Stimulated activated naive CD8-positive, alpha-beta T cell treated with anti-CD3 and anti-CD28 coated beads, Interleukin-15, amount 100 ng/mL, for 72 hours (primary cell): ENCODE measurements around the gene MRPL51.
"Not testable (repeated sequence)": the region's sequence is repeated elsewhere in the genome, so short reads cannot be mapped to it uniquely, and the experiment has no call there.

ENCODE experiments used
- ATAC-seq: fragments of 150-1000 bp; cut with Tn5 transposase; 2 replicates; pipeline ENCODE4 v1.10.0; 2021; ENCODE audit warnings: mild to moderate bottlenecking, moderate library complexity
- DNase-seq, 2 donors: peaks; one replicate each; pipeline ENCODE4 v3.0.0; 2021 to 2022
- H3K27ac Mint-ChIP-seq, 2 donors: one replicate each; pipeline ENCODE4 v1.8.0; 2022; ENCODE audit warnings: mild to moderate bottlenecking in 2 of 2, mixed read lengths in 2 of 2, moderate library complexity in 2 of 2
- H3K27me3 Mint-ChIP-seq: one replicate; pipeline ENCODE4 v1.8.0; 2022; ENCODE audit warnings: mixed read lengths
- H3K4me1 Mint-ChIP-seq: one replicate; pipeline ENCODE4 v1.8.0; 2022; ENCODE audit warnings: mild to moderate bottlenecking, mixed read lengths
- H3K4me3 Mint-ChIP-seq, 2 donors: one replicate each; pipeline ENCODE4 v1.8.0; 2022; ENCODE audit warnings: mild to moderate bottlenecking in 2 of 2, mixed read lengths in 2 of 2, moderate library complexity in 1 of 2
- H3K9me3 Mint-ChIP-seq, 2 donors: one replicate each; pipeline ENCODE4 v1.8.0; 2022; ENCODE audit warnings: mixed read lengths in 2 of 2

The MRPL51 gene

GRCh38 chr12:6520186-6520585, 27.1 kb upstream of the MRPL51 start:
- no peak for ATAC-seq
- no peaks in the 10 kb centered on the region for H3K27me3 Mint-ChIP-seq
- no peaks in the 10 kb centered on the region for H3K4me1 Mint-ChIP-seq
- H3K4me3 Mint-ChIP-seq, result no peak overlapping the region
- no peak overlapping the region for H3K27ac Mint-ChIP-seq
- DNase-seq, result no peak
- no peaks in the 10 kb centered on the region for H3K9me3 Mint-ChIP-seq

DNA sequence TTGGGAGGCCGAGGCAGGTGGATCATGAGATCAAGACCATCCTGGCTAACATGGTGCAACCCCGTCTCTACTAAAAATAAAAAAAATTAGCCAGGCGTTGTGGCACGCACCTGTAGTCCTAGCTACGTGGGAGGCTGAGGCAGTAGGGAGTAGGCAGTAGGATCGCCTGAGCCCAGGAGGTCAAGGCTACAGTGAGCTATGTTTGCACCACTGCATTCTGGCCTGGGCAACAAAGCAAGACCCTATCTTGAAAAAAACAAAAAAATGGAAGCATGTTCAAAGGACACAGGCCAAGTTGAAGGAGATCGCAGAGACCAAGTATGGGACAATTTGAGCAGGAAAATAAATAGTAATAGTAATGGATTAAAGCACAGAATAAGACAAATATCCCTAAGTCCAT, 15.0 kb upstream of the MRPL51 start:
- Mint-ChIP-seq H3K4me3 (no peak overlapping the region), H3K27ac (no peak overlapping the region)

GRCh38 chr12:6507102-6507998, 14.3 kb upstream of the MRPL51 start:
- Mint-ChIP-seq H3K4me3 (no peak overlapping the region), H3K27me3 (no peaks in the 10 kb centered on the region), H3K9me3 (no peaks in the 10 kb centered on the region), H3K4me1 (peaks cover 9% of the 10 kb centered on the region), H3K27ac (no peak overlapping the region)
- DNase-seq (no peak), ATAC-seq (no peak)

More for the DNA sequence above, 15.0 kb upstream of the MRPL51 start:
- DNase-seq (no peak), ATAC-seq (no peak)
- Mint-ChIP-seq H3K9me3 (no peaks in the 10 kb centered on the region), H3K27me3 (no peaks in the 10 kb centered on the region), H3K4me1 (peaks cover 9% of the 10 kb centered on the region)

- Mint-ChIP-seq H3K27me3 (no peaks in the 10 kb centered on the region), H3K27ac (no peak overlapping the region), H3K4me3 (no peak overlapping the region), H3K9me3 (no peaks in the 10 kb centered on the region), H3K4me1 (peaks cover 13% of the 10 kb centered on the region)
- no peak for DNase-seq
- ATAC-seq, result no peak
These were observed 7.4 kb upstream of the MRPL51 start for GRCh38 chr12:6500466-6500865.

GRCh38 chr12:6497291-6497690, 4.2 kb upstream of the MRPL51 start:
- peaks cover 25% of the 10 kb centered on the region for H3K4me1 Mint-ChIP-seq
- not testable (repeated sequence) for H3K27me3 Mint-ChIP-seq, H3K9me3 Mint-ChIP-seq, DNase-seq, ATAC-seq
- peak overlapping the region; percentile 1 to 12 for H3K4me3 Mint-ChIP-seq
- H3K27ac Mint-ChIP-seq, result peak overlapping the region in 1 of 2 donors; percentile 78

GRCh38 chr12:6494968-6495367, 1.9 kb upstream of the MRPL51 start:
- peaks cover 33% of the 10 kb centered on the region for H3K4me1 Mint-ChIP-seq
- DNase-seq, result no peak
- H3K9me3 Mint-ChIP-seq, result no peaks in the 10 kb centered on the region
- peak overlapping the region; percentile 91 to 97 for H3K4me3 Mint-ChIP-seq
- ATAC-seq, result no peak
- peak overlapping the region in 1 of 2 donors; percentile 95 for H3K27ac Mint-ChIP-seq
- no peaks in the 10 kb centered on the region for H3K27me3 Mint-ChIP-seq

DNA sequence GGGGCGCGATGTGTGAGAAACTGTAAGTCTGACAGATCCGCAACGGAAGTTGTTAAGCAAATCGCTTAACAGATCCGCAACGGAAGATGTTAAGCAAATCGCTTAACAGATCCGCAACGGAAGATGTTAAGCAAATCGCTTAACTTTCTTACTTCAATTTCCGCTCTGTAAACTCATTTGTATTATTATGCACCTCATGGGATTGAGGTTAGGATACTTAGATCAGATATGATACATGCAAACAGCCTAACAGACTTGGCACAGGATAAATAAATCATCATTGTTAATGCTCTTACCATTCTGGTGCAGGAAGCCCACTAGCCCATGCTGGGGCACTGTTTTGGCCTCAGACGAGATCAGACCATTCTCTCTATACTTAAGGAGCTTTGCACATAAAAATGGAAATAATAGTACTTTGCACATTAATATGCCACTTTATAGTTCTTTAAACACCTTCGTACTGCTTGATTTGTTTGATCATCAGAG, 1.2 kb upstream of the MRPL51 start:
- Mint-ChIP-seq H3K27ac (peak overlapping the region; percentile 95 to 97), H3K27me3 (no peaks in the 10 kb centered on the region), H3K4me3 (peak overlapping the region; percentile 91 to 97), H3K9me3 (no peaks in the 10 kb centered on the region), H3K4me1 (peaks cover 33% of the 10 kb centered on the region)
- DNase-seq (peak in 1 of 2 donors; percentile 19), ATAC-seq (peak; percentile 13)

DNA sequence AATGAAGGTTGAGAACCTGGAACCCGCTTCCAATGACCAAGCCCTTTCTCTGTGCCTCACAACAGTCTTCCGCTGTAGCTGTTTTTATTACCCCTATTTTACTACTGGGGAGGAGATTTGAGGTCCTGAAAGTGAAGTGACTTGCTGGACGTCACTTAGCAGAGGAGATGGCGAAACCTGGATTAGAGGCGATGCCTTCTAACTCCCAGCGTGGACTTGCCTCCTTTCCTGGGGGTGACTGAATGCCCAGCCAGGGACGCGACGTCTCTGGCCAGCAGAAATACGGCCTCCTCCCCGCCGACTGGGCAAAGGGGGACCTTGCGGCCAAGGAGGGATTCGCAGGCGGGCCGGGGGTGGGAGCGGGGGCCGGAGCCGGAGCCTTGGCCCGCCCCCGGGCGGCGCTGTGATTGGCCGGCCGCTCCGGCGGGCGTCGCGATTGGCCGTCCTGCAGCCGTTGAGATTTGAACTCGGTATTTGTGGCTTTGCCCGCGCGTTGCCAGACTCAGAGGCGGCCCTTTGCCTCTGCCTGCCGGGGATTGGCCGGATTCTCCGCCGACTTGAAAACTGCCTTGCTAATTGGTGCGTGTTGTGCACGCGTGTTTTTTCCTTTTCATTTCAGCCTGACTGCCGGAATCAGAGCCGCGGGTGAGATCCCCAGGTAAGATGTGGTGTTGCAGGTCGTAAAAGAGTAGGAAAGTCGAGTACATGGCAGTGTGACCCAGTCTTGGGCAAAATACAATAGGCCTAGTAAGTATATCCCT, 615 bp upstream of the MRPL51 start, which contains the start of gene NCAPD2:
NCAPD2 (plus strand) TSS at position 606 of the 761 bp plus-strand sequence. CDS start 997 bp downstream, outside the sequence.
- peaks cover 33% of the 10 kb centered on the region for H3K4me1 Mint-ChIP-seq
- peak within 1 kb of the TSS; percentile 96 to 99 for H3K27ac Mint-ChIP-seq
- H3K4me3 Mint-ChIP-seq, result peak within 1 kb of the TSS; percentile 91 to 97
- H3K9me3 Mint-ChIP-seq, result no peaks in the 10 kb centered on the region
- no peaks in the 10 kb centered on the region for H3K27me3 Mint-ChIP-seq
- ATAC-seq (peak; percentile 90), DNase-seq (peak; percentile 95 to 97)

DNA sequence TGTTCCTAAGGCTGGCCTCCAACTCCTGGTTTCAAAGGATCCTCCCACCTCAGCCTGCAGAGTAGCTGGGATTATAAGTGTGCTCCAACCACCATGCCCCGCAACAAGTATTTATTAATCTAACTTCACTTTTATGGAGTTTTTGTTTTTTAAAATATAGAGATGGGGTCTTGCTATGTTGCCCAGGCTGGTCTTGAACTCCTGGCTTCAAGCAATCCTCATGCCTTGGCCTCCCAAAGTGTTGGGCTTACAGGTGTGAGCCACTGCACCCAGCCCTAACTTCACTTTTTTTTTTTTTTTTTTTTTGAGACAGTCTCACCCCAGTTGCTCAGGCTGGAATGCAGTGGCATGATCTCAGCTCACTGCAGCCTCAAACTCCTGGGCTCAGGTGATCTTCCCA, 2.4 kb downstream of the MRPL51 start:
- peaks cover 22% of the 10 kb centered on the region for H3K4me1 Mint-ChIP-seq
- H3K27me3 Mint-ChIP-seq, H3K9me3 Mint-ChIP-seq, DNase-seq, H3K27ac Mint-ChIP-seq, H3K4me3 Mint-ChIP-seq, ATAC-seq: not testable (repeated sequence)

DNA sequence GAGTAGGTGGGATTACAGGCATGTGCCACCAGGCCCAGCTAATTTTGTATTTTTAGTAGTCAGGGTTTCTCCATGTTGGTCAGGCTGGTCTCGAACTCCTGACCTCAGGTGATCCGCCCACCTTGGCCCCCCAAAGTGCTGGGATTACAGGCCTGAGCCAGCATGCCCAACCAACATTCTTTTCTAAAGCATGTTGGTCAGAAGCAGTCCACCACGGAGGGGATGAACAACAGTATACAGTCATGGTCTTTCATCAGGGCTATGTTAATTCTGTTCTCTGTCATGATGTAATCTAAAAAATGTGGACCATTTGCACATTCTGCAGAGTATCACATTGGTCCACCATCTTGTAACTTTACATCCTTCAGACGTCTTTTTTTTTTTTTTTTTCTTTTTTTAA, 3.6 kb downstream of the MRPL51 start:
- ATAC-seq (no peak), DNase-seq (no peak)
- Mint-ChIP-seq H3K4me3 (no peak overlapping the region), H3K27me3 (no peaks in the 10 kb centered on the region), H3K4me1 (peaks cover 10% of the 10 kb centered on the region), H3K9me3 (no peaks in the 10 kb centered on the region), H3K27ac (no peak overlapping the region)

- ATAC-seq (no peak), DNase-seq (no peak)
- H3K4me1 Mint-ChIP-seq, result peaks cover 10% of the 10 kb centered on the region
- no peaks in the 10 kb centered on the region for H3K9me3 Mint-ChIP-seq
- H3K27me3 Mint-ChIP-seq, result no peaks in the 10 kb centered on the region
- no peak overlapping the region for H3K4me3 Mint-ChIP-seq
- peak overlapping the region in 1 of 2 donors; percentile 58 for H3K27ac Mint-ChIP-seq
These were observed 4.8 kb downstream of the MRPL51 start for GRCh38 chr12:6488240-6488639.

- Mint-ChIP-seq H3K4me3 (no peak overlapping the region), H3K27ac (no peak overlapping the region), H3K4me1 (no peaks in the 10 kb centered on the region), H3K27me3 (no peaks in the 10 kb centered on the region), H3K9me3 (no peaks in the 10 kb centered on the region)
- no peak for ATAC-seq
- DNase-seq, result no peak
These were observed 14.6 kb downstream of the MRPL51 start for GRCh38 chr12:6478416-6478815.

GRCh38 chr12:6477601-6478377, 15.3 kb downstream of the MRPL51 start:
- not testable (repeated sequence) for DNase-seq, H3K27ac Mint-ChIP-seq, H3K4me3 Mint-ChIP-seq, H3K9me3 Mint-ChIP-seq, H3K27me3 Mint-ChIP-seq, H3K4me1 Mint-ChIP-seq, ATAC-seq

DNA sequence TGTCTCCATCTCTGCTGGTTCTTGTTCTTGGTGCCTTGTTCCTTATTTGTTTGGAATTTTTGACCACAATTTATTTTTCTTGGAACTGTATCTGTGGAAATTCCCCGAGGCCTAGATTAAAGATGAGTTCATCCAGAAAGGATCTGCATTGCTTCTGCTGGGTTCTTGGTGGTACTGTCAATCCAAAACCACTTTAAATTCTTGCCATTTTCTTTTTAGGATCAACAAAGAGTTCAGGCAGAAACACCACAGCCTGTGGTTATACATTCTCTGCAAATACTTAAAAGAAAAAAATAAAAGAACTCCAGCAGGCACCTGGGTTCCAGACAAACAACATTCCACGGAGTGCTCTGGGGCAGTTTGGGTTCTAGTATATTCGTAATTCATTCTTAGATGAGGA, 16.6 kb downstream of the MRPL51 start:
- H3K9me3 Mint-ChIP-seq, result no peaks in the 10 kb centered on the region
- ATAC-seq (no peak), DNase-seq (no peak)
- H3K27ac Mint-ChIP-seq, result no peak overlapping the region
- H3K4me1 Mint-ChIP-seq, result peaks cover 8% of the 10 kb centered on the region
- no peak overlapping the region for H3K4me3 Mint-ChIP-seq
- H3K27me3 Mint-ChIP-seq, result no peaks in the 10 kb centered on the region
